IPS-NIHi11 (cell line): ENCODE results near the gene TTC36.
"Not testable (repeated sequence)": the region's sequence is repeated elsewhere in the genome, so short reads cannot be mapped to it uniquely, and the experiment has no call there.

Experiments used
- DNase-seq: peaks from one replicate; pipeline ENCODE4 v3.0.0; 2012; ENCODE audit warnings: mixed read lengths, low spot score

TTC36 gene

GRCh38 chr11:118532852-118533768 lies 5.8 kb downstream of the TTC36 start:
- no peak for DNase-seq

- DNase-seq = no peak
Measured at GRCh38 chr11:118533769-118534729, 6.8 kb downstream of the TTC36 start.

- DNase-seq = no peak
Measured at GRCh38 chr11:118535261-118535660, 8.0 kb downstream of the TTC36 start.

- DNase-seq = no peak
Measured at GRCh38 chr11:118536726-118537125, 9.5 kb downstream of the TTC36 start.

- DNase-seq = no peak
Measured at GRCh38 chr11:118537409-118537980, 10.2 kb downstream of the TTC36 start.

GRCh38 chr11:118544010-118544646 lies 16.9 kb downstream of the TTC36 start:
- DNase-seq = no peak

GRCh38 chr11:118544647-118545010 lies 17.4 kb downstream of the TTC36 start:
- DNase-seq = no peak

GRCh38 chr11:118545533-118545932 lies 18.3 kb downstream of the TTC36 start:
- DNase-seq = no peak

GRCh38 chr11:118547132-118547531 lies 19.9 kb downstream of the TTC36 start:
- no peak for DNase-seq

GRCh38 chr11:118552341-118552740 lies 25.1 kb downstream of the TTC36 start:
- DNase-seq = no peak

- DNase-seq = no peak
Measured at GRCh38 chr11:118560806-118561205, 33.5 kb downstream of the TTC36 start.

GRCh38 chr11:118565051-118565450 lies 37.8 kb downstream of the TTC36 start:
- DNase-seq = no peak

GRCh38 chr11:118569670-118570069 lies 42.4 kb downstream of the TTC36 start:
- DNase-seq = no peak

GRCh38 chr11:118570787-118571186 lies 43.5 kb downstream of the TTC36 start:
- DNase-seq = no peak

GRCh38 chr11:118571701-118572060 lies 44.4 kb downstream of the TTC36 start:
- DNase-seq = not testable (repeated sequence)

- DNase-seq = peak; percentile 91
Measured at GRCh38 chr11:118572061-118572980, 45.0 kb downstream of the TTC36 start, which contains the start of gene ARCN1. Gene ARCN1 (plus strand): TSS chr11:118572409. CDS start chr11:118572548, 139 bp downstream.

GRCh38 chr11:118572981-118573550 lies 45.8 kb downstream of the TTC36 start:
- DNase-seq = peak; percentile 22

- DNase-seq = no peak
Measured at GRCh38 chr11:118574636-118575035, 47.4 kb downstream of the TTC36 start.

GRCh38 chr11:118577995-118578394 lies 50.7 kb downstream of the TTC36 start:
- DNase-seq = not testable (repeated sequence)
